ENCODE results near the gene DHCR7. TPM values are rescaled to one million over a fixed set of nuclear protein-coding genes. Genes with fewer than 3 reads are reported as not detected.

DHCR7 gene
- total RNA-seq, 3 donors from 2014 or later (not counting 1 experiment from before 2014, with no cell fraction given) = 12.5 to 18.1 (median 15.9) TPM

DNA sequence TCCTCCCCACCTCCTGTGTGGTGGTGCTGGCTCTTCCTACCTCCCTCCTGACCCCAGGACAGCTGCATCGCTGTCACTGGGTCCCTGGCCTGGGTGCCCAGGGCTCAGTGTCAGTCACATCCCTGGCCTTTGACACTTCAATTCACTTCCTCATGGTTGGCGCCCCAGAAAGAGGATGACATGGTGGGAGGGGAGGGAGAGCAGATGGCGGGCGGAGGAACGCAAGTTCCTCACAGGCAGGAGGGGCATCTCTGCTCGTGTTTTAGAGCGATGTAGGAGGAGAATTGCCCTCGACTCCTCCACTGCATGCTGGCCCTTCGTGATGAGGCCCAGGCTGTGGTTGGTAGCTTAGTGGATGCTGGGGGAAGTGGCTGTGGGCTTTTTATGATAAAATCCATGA, 43.7 kb upstream of the DHCR7 start:
- H3K27ac ChIP-seq (ENCODE audit: low read length) = no peak overlapping the region
- 95% methylated on average over 9 of the region's 9 CpGs for WGBS (ENCODE audit: insufficient coverage)
- intact Hi-C loops (cut with micrococcal nuclease) = no loop called here
- DNase-seq = peak in 1 of 2 donors; percentile 7
- H3K9me3 ChIP-seq (ENCODE audit: control insufficient read depth, insufficient read depth, low read length) = no peaks in the 10 kb centered on the region
- H3K36me3 ChIP-seq (ENCODE audit: control insufficient read depth, insufficient read depth, low read length) = peaks cover 54% of the 10 kb centered on the region
- TF ChIP-seq, protein P1, sequence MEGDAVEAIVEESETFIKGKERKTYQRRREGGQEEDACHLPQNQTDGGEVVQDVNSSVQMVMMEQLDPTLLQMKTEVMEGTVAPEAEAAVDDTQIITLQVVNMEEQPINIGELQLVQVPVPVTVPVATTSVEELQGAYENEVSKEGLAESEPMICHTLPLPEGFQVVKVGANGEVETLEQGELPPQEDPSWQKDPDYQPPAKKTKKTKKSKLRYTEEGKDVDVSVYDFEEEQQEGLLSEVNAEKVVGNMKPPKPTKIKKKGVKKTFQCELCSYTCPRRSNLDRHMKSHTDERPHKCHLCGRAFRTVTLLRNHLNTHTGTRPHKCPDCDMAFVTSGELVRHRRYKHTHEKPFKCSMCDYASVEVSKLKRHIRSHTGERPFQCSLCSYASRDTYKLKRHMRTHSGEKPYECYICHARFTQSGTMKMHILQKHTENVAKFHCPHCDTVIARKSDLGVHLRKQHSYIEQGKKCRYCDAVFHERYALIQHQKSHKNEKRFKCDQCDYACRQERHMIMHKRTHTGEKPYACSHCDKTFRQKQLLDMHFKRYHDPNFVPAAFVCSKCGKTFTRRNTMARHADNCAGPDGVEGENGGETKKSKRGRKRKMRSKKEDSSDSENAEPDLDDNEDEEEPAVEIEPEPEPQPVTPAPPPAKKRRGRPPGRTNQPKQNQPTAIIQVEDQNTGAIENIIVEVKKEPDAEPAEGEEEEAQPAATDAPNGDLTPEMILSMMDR (IDR thresholded peaks at IDR 0.05) = no peak
- H3K9me3 Mint-ChIP-seq = no peaks in the 10 kb centered on the region
- H3K4me3 ChIP-seq (ENCODE audit: low read length) = no peak overlapping the region
- peaks cover 8% of the 10 kb centered on the region for H3K36me3 Mint-ChIP-seq
- no peaks in the 10 kb centered on the region for H3K4me1 ChIP-seq (ENCODE audit: control insufficient read depth, insufficient read depth, low read length)
- no peak overlapping the region for H3K27ac Mint-ChIP-seq
- no peaks in the 10 kb centered on the region for H3K4me1 Mint-ChIP-seq
- ATAC-seq = no peak
- no peak overlapping the region for H3K4me3 Mint-ChIP-seq
- H3K27me3 ChIP-seq (ENCODE audit: control insufficient read depth, insufficient read depth, low read length) = no peaks in the 10 kb centered on the region
- no peaks in the 10 kb centered on the region for H3K27me3 Mint-ChIP-seq (ENCODE audit: low read depth in 2 of 2)

GRCh38 chr11:71491531-71491930, 43.3 kb upstream of the DHCR7 start:
- Histone ChIP-seq H3K4me3 (ENCODE audit: low read length) (no peak overlapping the region), H3K27me3 (ENCODE audit: control insufficient read depth, insufficient read depth, low read length) (no peaks in the 10 kb centered on the region), H3K9me3 (ENCODE audit: control insufficient read depth, insufficient read depth, low read length) (no peaks in the 10 kb centered on the region), H3K36me3 (ENCODE audit: control insufficient read depth, insufficient read depth, low read length) (peaks cover 50% of the 10 kb centered on the region), H3K4me1 (ENCODE audit: control insufficient read depth, insufficient read depth, low read length) (no peaks in the 10 kb centered on the region), H3K27ac (ENCODE audit: low read length) (no peak overlapping the region)
- 97% methylated on average over 19 of the region's 19 CpGs for WGBS (ENCODE audit: insufficient coverage)
- peak overlapping the region in 1 of 2 donors; percentile 35 for H3K27ac Mint-ChIP-seq
- TF ChIP-seq, protein P1 (IDR thresholded peaks at IDR 0.05) = no peak
- DNase-seq (peak in 1 of 2 donors; percentile 7), ATAC-seq (no peak)
- H3K4me1 Mint-ChIP-seq = peaks cover 0 to under 1% of the 10 kb centered on the region in 2 donors
- peaks cover 8% of the 10 kb centered on the region for H3K36me3 Mint-ChIP-seq
- intact Hi-C loops (cut with micrococcal nuclease) = no loop called here
- H3K4me3 Mint-ChIP-seq = no peak overlapping the region
- no peaks in the 10 kb centered on the region for H3K27me3 Mint-ChIP-seq (ENCODE audit: low read depth in 2 of 2)
- H3K9me3 Mint-ChIP-seq = no peaks in the 10 kb centered on the region

GRCh38 chr11:71490731-71491390, 42.7 kb upstream of the DHCR7 start:
- Mint-ChIP-seq H3K27ac (peak overlapping the region in 1 of 2 donors; percentile 35), H3K36me3 (peaks cover 12% of the 10 kb centered on the region), H3K4me3 (no peak overlapping the region), H3K4me1 (peaks cover 0 to 8% of the 10 kb centered on the region in 2 donors), H3K27me3 (ENCODE audit: low read depth in 2 of 2) (no peaks in the 10 kb centered on the region), H3K9me3 (no peaks in the 10 kb centered on the region)
- Histone ChIP-seq H3K9me3 (ENCODE audit: control insufficient read depth, insufficient read depth, low read length) (no peaks in the 10 kb centered on the region), H3K27ac (ENCODE audit: low read length) (no peak overlapping the region), H3K4me3 (ENCODE audit: low read length) (no peak overlapping the region), H3K4me1 (ENCODE audit: control insufficient read depth, insufficient read depth, low read length) (no peaks in the 10 kb centered on the region), H3K36me3 (ENCODE audit: control insufficient read depth, insufficient read depth, low read length) (peaks cover 56% of the 10 kb centered on the region), H3K27me3 (ENCODE audit: control insufficient read depth, insufficient read depth, low read length) (no peaks in the 10 kb centered on the region)
- DNase-seq = peak in 1 of 2 donors; percentile 4
- TF ChIP-seq, protein P1 (IDR thresholded peaks at IDR 0.05) = no peak
- WGBS (ENCODE audit: insufficient coverage) = 98% methylated on average over 28 of the region's 28 CpGs
- intact Hi-C loops (cut with micrococcal nuclease) = no loop called here
- no peak for ATAC-seq
